HepG2 (cell line): Measurements from ENCODE around the gene LIPC. TPM values are rescaled to one million over a fixed set of nuclear protein-coding genes. Genes with fewer than 3 reads are reported as not detected.

Experiments used
- AFF4 ChIP-seq: sonication (generic); formaldehyde crosslinking; IDR thresholded peaks from 2 replicates; pipeline ENCODE4 v1.4.0; 2020; ENCODE audit warnings: missing genetic modification reagents
- BRF2 ChIP-seq: sonication (generic); formaldehyde crosslinking; IDR thresholded peaks from 2 replicates; pipeline ENCODE4 v1.8.1; 2022; ENCODE audit warnings: mild to moderate bottlenecking, missing genetic modification reagents
- CEBPB ChIP-seq: IDR thresholded peaks from 2 replicates; pipeline ENCODE4 v1.6.1; 2011; ENCODE audit warnings: low read depth, low read length, improper control_type of control experiment, borderline replicate concordance
- CEBPG ChIP-seq: IDR thresholded peaks from 2 replicates; pipeline ENCODE4 v1.6.1; 2016
- ELF4 ChIP-seq: sonication (generic); formaldehyde crosslinking; IDR thresholded peaks from 2 replicates; pipeline ENCODE4 v1.5.0; 2020; ENCODE audit warnings: missing genetic modification reagents, mild to moderate bottlenecking, moderate library complexity, borderline replicate concordance
- HOMEZ ChIP-seq: IDR thresholded peaks from 2 replicates; pipeline ENCODE4 v1.6.1; 2016; ENCODE audit warnings: low read depth
- KDM2A ChIP-seq: sonication (generic); formaldehyde crosslinking; IDR thresholded peaks from 2 replicates; pipeline ENCODE4 v1.4.0; 2020; ENCODE audit warnings: low read depth, missing genetic modification reagents, borderline replicate concordance
- MXD1 ChIP-seq: sonication (generic); formaldehyde crosslinking; IDR thresholded peaks from 2 replicates; pipeline ENCODE4 v1.4.0; 2020; ENCODE audit warnings: mild to moderate bottlenecking, missing genetic modification reagents
- TEF ChIP-seq: sonication (generic); formaldehyde crosslinking; IDR thresholded peaks from 2 replicates; pipeline ENCODE4 v1.5.0; 2020; ENCODE audit warnings: missing genetic modification reagents
- ZBTB3 ChIP-seq: sonication (generic); formaldehyde crosslinking; IDR thresholded peaks from 2 replicates; pipeline ENCODE4 v1.4.0; 2020; ENCODE audit warnings: low read depth, mild to moderate bottlenecking, moderate library complexity, missing genetic modification reagents, borderline replicate concordance
- ZBTB37 ChIP-seq: sonication (generic); formaldehyde crosslinking; IDR thresholded peaks from 2 replicates; pipeline ENCODE4 v1.4.0; 2020; ENCODE audit warnings: mild to moderate bottlenecking, missing genetic modification reagents
- ZKSCAN8 ChIP-seq: IDR thresholded peaks from 2 replicates; pipeline ENCODE4 v1.6.1; 2016; ENCODE audit warnings: borderline replicate concordance, missing genetic modification reagents, missing compliant biosample characterization
- ZMAT5 ChIP-seq: sonication (generic); formaldehyde crosslinking; IDR thresholded peaks from 2 replicates; pipeline ENCODE4 v1.5.0; 2020; ENCODE audit warnings: mild to moderate bottlenecking, low read depth, missing genetic modification reagents, borderline replicate concordance
- ZNF10 ChIP-seq: sonication (generic); formaldehyde crosslinking; IDR thresholded peaks from 2 replicates; pipeline ENCODE4 v1.4.0; 2020; ENCODE audit warnings: mild to moderate bottlenecking, low read depth, missing genetic modification reagents, borderline replicate concordance
- ZNF274 ChIP-seq: sonication (generic); formaldehyde crosslinking; IDR thresholded peaks from 2 replicates; pipeline ENCODE4 v1.5.1; 2020; ENCODE audit warnings: mild to moderate bottlenecking, missing genetic modification reagents
- ZNF432 ChIP-seq: sonication (generic); formaldehyde crosslinking; IDR thresholded peaks from 2 replicates; pipeline ENCODE4 v1.5.0; 2020; ENCODE audit warnings: missing genetic modification reagents, mild to moderate bottlenecking, borderline replicate concordance
- ZNF558 ChIP-seq: sonication (generic); formaldehyde crosslinking; IDR thresholded peaks from 2 replicates; pipeline ENCODE4 v1.9.0; 2022; ENCODE audit warnings: mild to moderate bottlenecking, missing genetic modification reagents, borderline replicate concordance
- ZSCAN30 ChIP-seq: sonication (generic); formaldehyde crosslinking; IDR thresholded peaks from 2 replicates; pipeline ENCODE4 v1.5.0; 2020; ENCODE audit warnings: mild to moderate bottlenecking, missing genetic modification reagents
- polyA plus RNA-seq, 8 experiments: library from polyadenylated mRNA; depleted of rRNA in 3 of 8; stranded (reverse) in 7 of 8; unstranded in 1 of 8; fragments of >200 nt; fragmentation: Illumina TruSeq in 4 of 8; extraction: Trizol in 4 of 8; gene quantifications; 2 replicates each; pipeline versions ENCODE4 v1.2.1 to v1.2.3, GENCODE V29; 2011 to 2016; ENCODE audit warnings: low read depth in 4 of 8, missing spikeins in 1 of 8, mixed read lengths in 1 of 8; ENCODE audit not compliant: insufficient read depth in 1 of 8
- total RNA-seq, 5 experiments: library from RNA; depleted of rRNA; stranded (reverse); fragments of >200 nt; fragmentation: Illumina TruSeq; extraction: Trizol; gene quantifications; 2 replicates each; pipeline ENCODE4 v1.2.3, GENCODE V29; 2016; ENCODE audit warnings: low read depth in 1 of 5

Gene LIPC
- total and polyA plus RNA-seq, 2 of the 13 experiments (the other 11 are each of a cell fraction or from before 2014, with no cell fraction given), result 26.0 to 38.0 TPM

- no peak for TF ChIP-seq HOMEZ (CRISPR knock-in tag)
- TF ChIP-seq BRF2 (CRISPR knock-in tag), result no peak
- no peak for TF ChIP-seq AFF4
- no peak for TF ChIP-seq ZNF558 (CRISPR knock-in tag)
- no peak for TF ChIP-seq ZKSCAN8
- no peak for TF ChIP-seq ZBTB3
- TF ChIP-seq KDM2A, result no peak
- no peak for TF ChIP-seq TEF
- no peak for TF ChIP-seq ELF4 (CRISPR knock-in tag)
- peak; percentile 48; the same call in 1 of the 2 replicates for TF ChIP-seq MXD1 (CRISPR knock-in tag)
- TF ChIP-seq CEBPG, result peak; percentile 65
- TF ChIP-seq ZSCAN30, result no peak
- no peak for TF ChIP-seq ZNF274
- no peak for TF ChIP-seq ZBTB37 (CRISPR knock-in tag)
- TF ChIP-seq ZNF10, result no peak
- no peak for TF ChIP-seq ZMAT5 (CRISPR knock-in tag)
- TF ChIP-seq ZNF432 (CRISPR knock-in tag), result no peak
- TF ChIP-seq CEBPB, result peak; percentile 60
These were observed 120.1 kb downstream of the LIPC start (continued) for GRCh38 chr15:58551764-58552504.
